ENCODE measurements around the gene IMMP1L. TPM values are rescaled to one million over a fixed set of nuclear protein-coding genes. Genes with fewer than 3 reads are reported as not detected.

The IMMP1L gene
- total RNA-seq, 2 experiments from 2014 or later: 27.9 to 37.3 TPM

DNA sequence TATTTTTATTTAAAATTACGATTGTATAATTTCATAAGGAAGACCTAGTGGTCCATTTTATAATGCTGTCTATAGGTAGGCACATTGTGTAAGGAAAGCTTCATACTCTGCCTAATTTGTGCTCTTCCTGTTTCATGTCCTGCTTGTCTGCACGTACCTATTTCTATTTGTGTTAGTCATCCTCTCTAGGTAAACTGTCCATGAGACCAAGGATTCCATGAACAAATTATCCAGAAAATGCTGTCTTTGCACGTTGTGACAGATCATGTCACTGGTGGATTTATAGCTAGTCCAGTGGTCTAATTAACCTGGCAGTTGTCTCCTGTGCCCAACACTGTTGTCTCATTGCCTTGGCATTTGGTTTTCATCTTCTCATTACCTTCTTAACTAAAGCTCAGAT is 95.1 kb downstream of the IMMP1L start:
- no peaks in the 10 kb centered on the region for H3K79me2 ChIP-seq (ENCODE audit: insufficient read depth, low read depth, low read length)
- CTCF ChIA-PET (ENCODE audit: unreplicated experiment): no interaction called here
- no peaks in the 10 kb centered on the region for H3K9me2 ChIP-seq (ENCODE audit: insufficient read depth, low read length)
- no peak overlapping the region for H2AFZ ChIP-seq (ENCODE audit: low read length)
- no peak for TF ChIP-seq EZH2phosphoT487 (IDR thresholded peaks at IDR 0.05; ENCODE audit: borderline replicate concordance, low read depth, low read length)
- TF ChIP-seq, protein P1, sequence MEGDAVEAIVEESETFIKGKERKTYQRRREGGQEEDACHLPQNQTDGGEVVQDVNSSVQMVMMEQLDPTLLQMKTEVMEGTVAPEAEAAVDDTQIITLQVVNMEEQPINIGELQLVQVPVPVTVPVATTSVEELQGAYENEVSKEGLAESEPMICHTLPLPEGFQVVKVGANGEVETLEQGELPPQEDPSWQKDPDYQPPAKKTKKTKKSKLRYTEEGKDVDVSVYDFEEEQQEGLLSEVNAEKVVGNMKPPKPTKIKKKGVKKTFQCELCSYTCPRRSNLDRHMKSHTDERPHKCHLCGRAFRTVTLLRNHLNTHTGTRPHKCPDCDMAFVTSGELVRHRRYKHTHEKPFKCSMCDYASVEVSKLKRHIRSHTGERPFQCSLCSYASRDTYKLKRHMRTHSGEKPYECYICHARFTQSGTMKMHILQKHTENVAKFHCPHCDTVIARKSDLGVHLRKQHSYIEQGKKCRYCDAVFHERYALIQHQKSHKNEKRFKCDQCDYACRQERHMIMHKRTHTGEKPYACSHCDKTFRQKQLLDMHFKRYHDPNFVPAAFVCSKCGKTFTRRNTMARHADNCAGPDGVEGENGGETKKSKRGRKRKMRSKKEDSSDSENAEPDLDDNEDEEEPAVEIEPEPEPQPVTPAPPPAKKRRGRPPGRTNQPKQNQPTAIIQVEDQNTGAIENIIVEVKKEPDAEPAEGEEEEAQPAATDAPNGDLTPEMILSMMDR (conservative IDR thresholded peaks at IDR 0.05; ENCODE audit: low read length): no peak
- H3K4me2 ChIP-seq (ENCODE audit: low read length): no peak overlapping the region
- H3K9me3 ChIP-seq (ENCODE audit: low read length): no peaks in the 10 kb centered on the region
- POLR2A ChIA-PET: interaction anchor here (0.6 to 1.8 kb wide), 4 partner anchors 10 to 418 kb away, joined by 3 to 6 read pairs (median 4); no protein-coding TSS in a partner anchor
- DNase-seq (ENCODE audit: low spot score): no peak
- no peaks in the 10 kb centered on the region for H4K20me1 ChIP-seq (ENCODE audit: insufficient read depth, low read length)
- H3K4me1 ChIP-seq (ENCODE audit: insufficient read depth, low read length, poor library complexity, severe bottlenecking): no peaks in the 10 kb centered on the region
- intact Hi-C loops (cut with micrococcal nuclease; ENCODE audit: unreplicated experiment): no loop called here
- H3K27ac ChIP-seq (ENCODE audit: low read depth, low read length, poor library complexity, severe bottlenecking): no peak overlapping the region
- no TSS peak for BruUV-seq (replicated peaks)
- H3K36me3 ChIP-seq (ENCODE audit: insufficient read depth, low read length): no peaks in the 10 kb centered on the region
- no peak overlapping the region for H3K4me3 ChIP-seq (ENCODE audit: low read depth, low read length, poor library complexity, severe bottlenecking)

GRCh38 chr11:31412946-31413345 is 96.5 kb downstream of the IMMP1L start:
- H3K36me3 ChIP-seq (ENCODE audit: insufficient read depth, low read length): no peaks in the 10 kb centered on the region
- BruUV-seq (replicated peaks): no TSS peak
- H2AFZ ChIP-seq (ENCODE audit: low read length): no peak overlapping the region
- no peaks in the 10 kb centered on the region for H3K4me1 ChIP-seq (ENCODE audit: insufficient read depth, low read length, poor library complexity, severe bottlenecking)
- H3K4me2 ChIP-seq (ENCODE audit: low read length): no peak overlapping the region
- intact Hi-C loops (cut with micrococcal nuclease; ENCODE audit: unreplicated experiment): no loop called here
- TF ChIP-seq, protein P1 (conservative IDR thresholded peaks at IDR 0.05; ENCODE audit: low read length): no peak
- TF ChIP-seq EZH2phosphoT487 (IDR thresholded peaks at IDR 0.05; ENCODE audit: borderline replicate concordance, low read depth, low read length): no peak
- no peaks in the 10 kb centered on the region for H4K20me1 ChIP-seq (ENCODE audit: insufficient read depth, low read length)
- H3K27ac ChIP-seq (ENCODE audit: low read depth, low read length, poor library complexity, severe bottlenecking): no peak overlapping the region
- no peak for DNase-seq (ENCODE audit: low spot score)
- no peaks in the 10 kb centered on the region for H3K9me3 ChIP-seq (ENCODE audit: low read length)
- no peak overlapping the region for H3K4me3 ChIP-seq (ENCODE audit: low read depth, low read length, poor library complexity, severe bottlenecking)
- no peaks in the 10 kb centered on the region for H3K9me2 ChIP-seq (ENCODE audit: insufficient read depth, low read length)
- H3K79me2 ChIP-seq (ENCODE audit: insufficient read depth, low read depth, low read length): no peaks in the 10 kb centered on the region
- CTCF ChIA-PET (ENCODE audit: unreplicated experiment): no interaction called here
- POLR2A ChIA-PET: interaction anchor here (0.7 kb wide), 1 partner anchor 349 kb away, joined by 4 read pairs; no protein-coding TSS in a partner anchor

DNA sequence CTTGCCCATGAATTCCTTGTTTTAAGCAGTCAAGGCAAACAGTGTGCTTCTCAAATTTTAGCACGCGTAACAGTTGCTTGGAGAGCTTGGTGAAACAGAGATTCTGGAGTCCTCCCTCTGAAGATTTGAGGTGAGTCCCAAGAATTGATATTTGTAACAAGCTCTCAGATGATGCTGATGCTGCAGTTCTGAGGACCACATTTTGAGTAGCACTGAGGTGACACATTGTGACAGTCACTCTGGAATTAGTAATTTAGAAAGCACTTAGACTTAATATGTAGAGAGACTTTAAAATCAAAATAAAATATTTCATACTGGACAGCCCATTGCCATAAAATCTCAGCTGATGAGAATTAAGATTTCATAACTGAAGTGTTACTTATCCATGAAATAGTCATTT is 101.2 kb downstream of the IMMP1L start:
- TF ChIP-seq, protein P1 (conservative IDR thresholded peaks at IDR 0.05; ENCODE audit: low read length): no peak
- TF ChIP-seq EZH2phosphoT487 (IDR thresholded peaks at IDR 0.05; ENCODE audit: borderline replicate concordance, low read depth, low read length): no peak
- intact Hi-C loops (cut with micrococcal nuclease; ENCODE audit: unreplicated experiment): no loop called here
- Histone ChIP-seq H3K79me2 (ENCODE audit: insufficient read depth, low read depth, low read length) (no peaks in the 10 kb centered on the region), H3K4me1 (ENCODE audit: insufficient read depth, low read length, poor library complexity, severe bottlenecking) (no peaks in the 10 kb centered on the region), H3K27ac (ENCODE audit: low read depth, low read length, poor library complexity, severe bottlenecking) (no peak overlapping the region), H2AFZ (ENCODE audit: low read length) (no peak overlapping the region), H3K4me2 (ENCODE audit: low read length) (no peak overlapping the region), H3K9me2 (ENCODE audit: insufficient read depth, low read length) (no peaks in the 10 kb centered on the region), H3K36me3 (ENCODE audit: insufficient read depth, low read length) (no peaks in the 10 kb centered on the region), H3K9me3 (ENCODE audit: low read length) (no peaks in the 10 kb centered on the region), H4K20me1 (ENCODE audit: insufficient read depth, low read length) (no peaks in the 10 kb centered on the region), H3K4me3 (ENCODE audit: low read depth, low read length, poor library complexity, severe bottlenecking) (no peak overlapping the region)
- DNase-seq (ENCODE audit: low spot score): no peak
- POLR2A ChIA-PET: interaction anchor here (0.5 kb wide), 1 partner anchor 1239 kb away, joined by 5 read pairs; no protein-coding TSS in a partner anchor
- BruUV-seq (replicated peaks): no TSS peak
- CTCF ChIA-PET (ENCODE audit: unreplicated experiment): no interaction called here
